A673 (cell line): Measurements from ENCODE around the gene IQCH.

Experiments
- CTCF ChIP-seq: fragments of 300-800, 200-600 bp; sonication (generic); conservative IDR thresholded peaks from 2 replicates; pipeline ENCODE4 v1.5.1; 2017; ENCODE audit warnings: low read depth, mild to moderate bottlenecking, antibody characterized with exemption, low read length, moderate library complexity, mixed read lengths
- EZH2 ChIP-seq: fragments of 200-600 bp; sonication (generic); IDR thresholded peaks from 2 replicates; pipeline ENCODE4 v1.6.1; 2017; ENCODE audit warnings: borderline replicate concordance, low read depth, mild to moderate bottlenecking, mixed read lengths, antibody characterized with exemption, low read length; ENCODE audit not compliant: poor library complexity, severe bottlenecking

DNA sequence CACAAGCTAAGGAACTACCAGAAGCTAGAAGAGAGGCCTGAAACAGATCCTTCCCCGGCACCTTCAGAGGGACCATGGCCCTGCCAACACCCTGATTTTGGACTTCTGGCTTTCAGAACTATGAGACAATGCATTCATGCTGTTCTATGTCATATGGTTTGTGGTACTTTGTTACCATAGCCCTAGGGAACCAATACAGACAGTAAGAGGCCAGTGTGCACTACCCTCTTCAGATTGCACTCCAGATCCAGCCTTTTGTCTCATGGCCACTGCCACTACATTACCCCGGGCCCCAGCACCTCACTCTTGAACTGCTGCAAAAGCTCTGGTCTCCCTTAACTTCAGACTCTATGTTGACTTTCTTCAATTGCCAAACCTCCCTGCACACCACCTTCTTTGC is 24.1 kb upstream of the IQCH start:
- TF ChIP-seq CTCF = no peak
- no peak for TF ChIP-seq EZH2
